ENCODE measurements around the gene GIPC1.
A peak's percentile ranks its signal among the peaks of the same experiment; 100 is the strongest.

Gene GIPC1

DNA sequence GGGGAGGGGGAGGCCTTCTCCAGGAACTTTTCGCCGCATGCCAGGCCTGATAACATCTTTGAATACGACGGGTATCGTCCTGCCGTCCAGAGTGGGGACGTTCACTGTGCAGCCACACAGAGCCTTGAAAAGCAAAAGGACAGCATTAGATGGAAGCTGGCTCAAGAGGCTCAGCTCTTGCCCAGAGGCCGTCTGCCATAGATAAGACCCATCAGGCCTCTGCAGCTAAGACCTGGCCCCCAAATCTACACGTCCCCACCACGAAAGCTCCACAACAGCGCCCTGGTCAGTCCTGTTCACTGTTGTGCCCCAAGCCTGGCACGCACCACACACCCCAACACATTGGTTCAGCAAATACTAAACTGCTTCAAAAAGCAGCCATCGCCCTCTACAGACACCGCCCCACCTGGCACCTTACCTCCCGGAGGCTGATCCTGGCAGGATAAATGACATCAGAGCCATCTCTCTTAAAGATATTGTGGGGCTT is 20.2 kb upstream of the GIPC1 start:
- TF ChIP-seq, protein P1, sequence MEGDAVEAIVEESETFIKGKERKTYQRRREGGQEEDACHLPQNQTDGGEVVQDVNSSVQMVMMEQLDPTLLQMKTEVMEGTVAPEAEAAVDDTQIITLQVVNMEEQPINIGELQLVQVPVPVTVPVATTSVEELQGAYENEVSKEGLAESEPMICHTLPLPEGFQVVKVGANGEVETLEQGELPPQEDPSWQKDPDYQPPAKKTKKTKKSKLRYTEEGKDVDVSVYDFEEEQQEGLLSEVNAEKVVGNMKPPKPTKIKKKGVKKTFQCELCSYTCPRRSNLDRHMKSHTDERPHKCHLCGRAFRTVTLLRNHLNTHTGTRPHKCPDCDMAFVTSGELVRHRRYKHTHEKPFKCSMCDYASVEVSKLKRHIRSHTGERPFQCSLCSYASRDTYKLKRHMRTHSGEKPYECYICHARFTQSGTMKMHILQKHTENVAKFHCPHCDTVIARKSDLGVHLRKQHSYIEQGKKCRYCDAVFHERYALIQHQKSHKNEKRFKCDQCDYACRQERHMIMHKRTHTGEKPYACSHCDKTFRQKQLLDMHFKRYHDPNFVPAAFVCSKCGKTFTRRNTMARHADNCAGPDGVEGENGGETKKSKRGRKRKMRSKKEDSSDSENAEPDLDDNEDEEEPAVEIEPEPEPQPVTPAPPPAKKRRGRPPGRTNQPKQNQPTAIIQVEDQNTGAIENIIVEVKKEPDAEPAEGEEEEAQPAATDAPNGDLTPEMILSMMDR (IDR thresholded peaks at IDR 0.05; ENCODE audit: insufficient read depth, low read length, missing control alignments) = no peak
- DNase-seq (ENCODE audit: low read depth, low spot score) = no peak
- ChIA-PET POLR2A (no interaction called here), CTCF (interaction anchor here (1.4 to 2.0 kb wide), 2 partner anchors 11 to 30 kb away, joined by 3 to 13 read pairs; no protein-coding TSS in a partner anchor)
- H3K4me3 ChIP-seq (ENCODE audit: low read depth, low read length) = peak overlapping the region; percentile 96

DNA sequence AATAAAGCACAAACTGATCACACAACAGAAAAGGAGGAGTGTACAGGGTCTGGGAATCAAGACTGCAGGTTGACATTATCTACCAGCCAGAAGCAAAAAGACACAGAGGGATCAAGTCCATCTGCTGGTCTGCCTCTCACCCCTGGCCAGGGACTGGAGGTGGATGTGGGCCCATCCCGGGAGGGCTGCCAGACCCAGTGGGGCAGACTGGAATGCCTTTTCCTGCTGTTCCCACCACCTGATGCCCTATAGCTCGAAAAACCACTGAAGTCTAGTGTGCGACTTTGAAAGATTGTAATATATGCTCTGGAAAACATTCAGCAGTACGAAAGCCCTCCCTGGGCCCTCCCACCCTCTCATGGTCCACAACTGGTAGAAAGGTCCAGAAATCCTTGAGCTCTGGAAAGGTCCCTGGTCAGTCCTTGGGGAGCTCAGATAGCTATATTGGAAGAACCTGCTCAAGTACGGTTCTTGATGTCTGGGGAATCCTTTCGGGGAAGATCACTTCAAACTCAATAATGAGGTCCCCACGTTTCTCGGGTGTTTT is 19.6 kb upstream of the GIPC1 start:
- H3K4me3 ChIP-seq (ENCODE audit: low read depth, low read length) = no peak overlapping the region; the same call in 1 of the 2 replicates
- DNase-seq (ENCODE audit: low read depth, low spot score) = no peak
- ChIA-PET POLR2A (no interaction called here), CTCF (interaction anchor here (1.4 to 2.0 kb wide), 2 partner anchors 11 to 30 kb away, joined by 3 to 13 read pairs; no protein-coding TSS in a partner anchor)
- TF ChIP-seq, protein P1 (IDR thresholded peaks at IDR 0.05; ENCODE audit: insufficient read depth, low read length, missing control alignments) = no peak

DNA sequence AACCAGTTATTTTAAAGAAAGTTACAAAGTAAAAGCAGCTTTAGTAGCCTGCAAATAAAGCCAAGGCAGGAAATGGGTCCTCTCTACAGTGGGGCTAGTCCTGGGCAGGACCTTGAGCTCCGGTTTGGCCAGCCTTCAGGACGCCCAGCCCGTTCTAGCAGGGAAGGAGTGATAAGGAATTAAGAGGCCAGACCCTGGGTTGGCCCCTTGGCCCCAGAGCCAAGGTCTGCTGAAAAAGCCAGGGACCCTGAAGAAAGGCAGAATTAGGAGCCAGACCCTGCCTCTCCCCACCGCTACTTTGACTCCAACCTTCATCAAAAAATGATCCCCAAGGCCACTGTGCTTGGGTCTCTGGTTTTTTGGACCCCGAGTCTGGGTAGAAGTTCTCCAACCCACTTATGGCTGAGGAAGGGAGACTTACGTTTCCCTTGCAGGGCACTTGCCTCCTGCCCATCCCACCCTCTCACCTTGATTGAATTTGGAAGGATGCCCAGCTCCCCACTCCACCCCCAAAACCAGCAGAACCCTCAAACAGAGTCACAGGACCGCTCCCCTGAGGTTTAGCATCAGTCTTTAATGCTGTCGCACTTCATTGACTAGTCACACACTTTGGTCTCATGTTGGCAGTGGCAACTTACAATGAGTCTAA is 18.4 kb upstream of the GIPC1 start:
- DNase-seq (ENCODE audit: low read depth, low spot score) = no peak
- ChIA-PET CTCF (interaction anchor here (0.8 to 1.0 kb wide), 2 partner anchors 9 to 40 kb away, joined by 3 to 4 read pairs; partner anchors contain the start of gene PTGER1), POLR2A (no interaction called here)
- no peak overlapping the region for H3K4me3 ChIP-seq (ENCODE audit: low read depth, low read length)
- TF ChIP-seq, protein P1 (IDR thresholded peaks at IDR 0.05; ENCODE audit: insufficient read depth, low read length, missing control alignments) = no peak

DNA sequence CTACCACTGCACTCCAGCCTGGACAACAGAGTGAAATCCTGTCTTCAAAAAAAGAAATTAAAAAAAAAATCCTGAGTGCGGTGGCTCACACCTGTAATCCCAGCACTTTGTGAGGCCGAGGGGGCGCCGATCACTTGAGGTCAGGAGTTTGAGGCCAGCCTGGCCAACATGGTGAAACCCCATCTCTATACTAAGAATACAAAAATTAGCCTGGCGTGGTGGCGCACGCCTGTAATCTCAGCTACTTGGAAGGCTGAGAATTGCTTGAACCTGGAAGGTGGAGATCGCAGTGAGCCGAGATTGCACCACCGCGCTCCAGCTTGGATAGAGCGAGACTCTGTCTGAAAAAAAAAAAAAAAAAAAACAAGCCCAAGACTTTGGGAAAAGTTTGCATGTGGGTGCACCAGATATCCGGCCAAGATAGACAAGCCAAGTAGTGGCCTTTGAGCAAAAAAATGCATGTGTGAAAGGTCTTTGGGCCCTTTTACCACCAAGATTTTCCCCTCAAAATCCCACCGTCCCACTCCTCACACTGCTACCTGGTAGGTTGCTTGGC is 16.6 kb upstream of the GIPC1 start:
- TF ChIP-seq, protein P1 (IDR thresholded peaks at IDR 0.05; ENCODE audit: insufficient read depth, low read length, missing control alignments) = no peak
- ChIA-PET CTCF (no interaction called here), POLR2A (no interaction called here)
- no peak for DNase-seq (ENCODE audit: low read depth, low spot score)
- no peak overlapping the region for H3K4me3 ChIP-seq (ENCODE audit: low read depth, low read length)

DNA sequence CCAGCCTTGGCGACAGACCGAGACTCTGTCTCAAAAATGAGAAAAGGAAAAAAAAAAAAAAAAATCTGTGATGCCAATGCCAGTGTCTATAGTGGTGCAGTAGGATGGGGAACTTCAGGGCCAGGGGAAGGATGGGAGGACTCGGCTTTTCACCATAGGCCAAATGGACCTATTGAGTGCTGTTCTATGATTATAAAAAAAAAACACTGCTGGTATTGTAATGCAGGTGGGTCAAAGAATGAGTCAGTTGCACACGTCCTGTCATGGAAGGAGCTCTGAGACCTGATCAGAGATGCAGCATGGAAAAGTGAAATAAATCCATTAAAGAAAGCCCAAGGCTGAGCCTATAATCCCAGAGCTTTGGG is 15.3 kb upstream of the GIPC1 start:
- no peak overlapping the region for H3K4me3 ChIP-seq (ENCODE audit: low read depth, low read length)
- POLR2A ChIA-PET = no interaction called here
- DNase-seq (ENCODE audit: low read depth, low spot score) = no peak

More for the DNA sequence above, 15.3 kb upstream of the GIPC1 start:
- TF ChIP-seq, protein P1 (IDR thresholded peaks at IDR 0.05; ENCODE audit: insufficient read depth, low read length, missing control alignments) = no peak
- CTCF ChIA-PET = no interaction called here

Measured in AG04449 (cell line).